ENCODE results near the gene RSPH10B2. TPM values are rescaled to one million over a fixed set of nuclear protein-coding genes. Genes with fewer than 3 reads are reported as not detected.
"Not testable (repeated sequence)": the region's sequence is repeated elsewhere in the genome, so short reads cannot be mapped to it uniquely, and the experiment has no call there.

RSPH10B2 gene
- total RNA-seq, 1 experiment from 2014 or later, result 0.45 TPM

DNA sequence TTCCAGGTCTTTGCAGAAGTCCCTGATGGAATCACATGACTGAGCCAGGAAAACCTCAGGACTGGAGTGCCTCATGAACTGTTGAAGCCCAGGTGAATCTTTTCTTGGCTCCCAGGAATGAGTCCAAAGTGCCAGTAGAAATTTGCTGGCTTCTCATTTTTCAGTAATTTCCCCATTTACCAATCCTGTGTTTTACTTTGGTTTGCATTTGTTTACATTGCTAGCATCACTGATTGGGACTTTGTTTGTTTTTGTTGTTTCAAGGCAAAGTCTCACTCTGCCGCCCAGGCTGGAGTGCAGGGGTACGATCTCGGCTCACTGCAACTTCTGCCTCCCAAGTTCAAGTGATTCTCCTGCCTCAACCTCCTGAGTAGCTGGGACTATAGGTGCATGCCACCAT lies 45.6 kb upstream of the RSPH10B2 start:
- no peaks in the 10 kb centered on the region for H3K4me1 ChIP-seq
- no TSS peak for BruUV-seq (replicated peaks)
- DNase-seq, result no peak
- peaks cover 7% of the 10 kb centered on the region for H3K36me3 ChIP-seq (ENCODE audit: control insufficient read depth, insufficient read depth, low read length)
- H3K4me3 Mint-ChIP-seq (ENCODE audit: unreplicated experiment), result no peak overlapping the region
- intact Hi-C loops (cut with micrococcal nuclease; ENCODE audit: unreplicated experiment), result no loop called here
- peaks cover 5% of the 10 kb centered on the region for H3K4me1 Mint-ChIP-seq (ENCODE audit: low read depth, unreplicated experiment)
- H3K4me3 ChIP-seq (ENCODE audit: low read depth, low read length), result no peak overlapping the region
- ChIA-PET POLR2A (no interaction called here), CTCF (no interaction called here)
- no peak overlapping the region for H3K27ac Mint-ChIP-seq (ENCODE audit: unreplicated experiment)
- H3K9me3 Mint-ChIP-seq (ENCODE audit: unreplicated experiment), result peaks cover 7% of the 10 kb centered on the region
- TF ChIP-seq, protein P1, sequence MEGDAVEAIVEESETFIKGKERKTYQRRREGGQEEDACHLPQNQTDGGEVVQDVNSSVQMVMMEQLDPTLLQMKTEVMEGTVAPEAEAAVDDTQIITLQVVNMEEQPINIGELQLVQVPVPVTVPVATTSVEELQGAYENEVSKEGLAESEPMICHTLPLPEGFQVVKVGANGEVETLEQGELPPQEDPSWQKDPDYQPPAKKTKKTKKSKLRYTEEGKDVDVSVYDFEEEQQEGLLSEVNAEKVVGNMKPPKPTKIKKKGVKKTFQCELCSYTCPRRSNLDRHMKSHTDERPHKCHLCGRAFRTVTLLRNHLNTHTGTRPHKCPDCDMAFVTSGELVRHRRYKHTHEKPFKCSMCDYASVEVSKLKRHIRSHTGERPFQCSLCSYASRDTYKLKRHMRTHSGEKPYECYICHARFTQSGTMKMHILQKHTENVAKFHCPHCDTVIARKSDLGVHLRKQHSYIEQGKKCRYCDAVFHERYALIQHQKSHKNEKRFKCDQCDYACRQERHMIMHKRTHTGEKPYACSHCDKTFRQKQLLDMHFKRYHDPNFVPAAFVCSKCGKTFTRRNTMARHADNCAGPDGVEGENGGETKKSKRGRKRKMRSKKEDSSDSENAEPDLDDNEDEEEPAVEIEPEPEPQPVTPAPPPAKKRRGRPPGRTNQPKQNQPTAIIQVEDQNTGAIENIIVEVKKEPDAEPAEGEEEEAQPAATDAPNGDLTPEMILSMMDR (IDR thresholded peaks at IDR 0.05; ENCODE audit: insufficient read depth in 1 of 2, low read depth in 1 of 2, low read length in 1 of 2, severe bottlenecking in 1 of 2, unreplicated experiment in 1 of 2), result no peak
- H3K9me3 ChIP-seq, result peaks cover 12% of the 10 kb centered on the region
- H3K36me3 Mint-ChIP-seq (ENCODE audit: insufficient read depth, unreplicated experiment), result peaks cover 17% of the 10 kb centered on the region
- H3K27me3 Mint-ChIP-seq (ENCODE audit: insufficient read depth, unreplicated experiment), result no peaks in the 10 kb centered on the region
- H3K27me3 ChIP-seq (replicated peaks; ENCODE audit: control insufficient read depth, insufficient read depth, low read length), result no peaks in the 10 kb centered on the region

DNA sequence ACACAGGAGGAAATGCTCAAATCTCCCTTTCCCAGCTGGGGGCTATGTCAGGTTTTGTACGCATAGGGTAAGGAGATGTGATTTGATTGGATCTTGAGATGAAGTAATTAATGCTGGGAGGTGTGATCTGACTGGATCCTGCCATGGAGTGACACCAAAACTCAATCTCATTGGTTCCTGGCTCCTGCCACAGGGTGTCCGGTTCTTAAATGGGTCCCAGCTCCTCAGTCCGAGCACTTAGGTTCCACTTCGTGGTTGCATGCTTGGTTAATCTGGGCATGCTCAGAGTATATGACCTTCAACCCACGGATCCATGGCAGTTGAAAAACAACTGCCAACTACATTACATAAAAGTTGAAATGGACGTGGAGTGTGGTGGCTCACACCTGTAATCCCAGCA lies 44.1 kb upstream of the RSPH10B2 start:
- intact Hi-C loops (cut with micrococcal nuclease; ENCODE audit: unreplicated experiment), result no loop called here
- no peaks in the 10 kb centered on the region for H3K27me3 Mint-ChIP-seq (ENCODE audit: insufficient read depth, unreplicated experiment)
- CTCF ChIA-PET, result no interaction called here

DNA sequence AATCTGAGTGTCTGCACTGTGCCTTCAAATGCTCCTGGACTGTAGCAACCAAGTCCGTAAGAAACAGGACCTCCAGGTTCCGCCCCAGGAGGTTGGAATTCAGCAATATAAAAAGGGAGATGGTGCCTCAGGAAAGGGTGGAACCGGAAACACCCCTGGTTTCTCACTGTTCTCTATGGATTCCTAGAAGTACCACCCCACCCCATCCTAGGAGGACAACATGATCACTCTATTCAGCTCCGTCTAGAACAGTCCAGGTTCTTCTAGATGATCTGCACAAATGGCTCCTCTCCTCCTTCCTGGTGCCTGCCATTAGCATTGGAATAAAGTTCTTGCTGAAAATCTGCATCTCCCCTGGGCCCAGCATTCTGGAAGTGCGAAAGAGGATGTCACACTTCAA lies 39.5 kb upstream of the RSPH10B2 start:
- no TSS peak for BruUV-seq (replicated peaks)
- Histone ChIP-seq H3K4me1 (no peaks in the 10 kb centered on the region), H3K9me3 (no peaks in the 10 kb centered on the region), H3K36me3 (ENCODE audit: control insufficient read depth, insufficient read depth, low read length) (no peaks in the 10 kb centered on the region), H3K4me3 (ENCODE audit: low read depth, low read length) (no peak overlapping the region), H3K27me3 (replicated peaks; ENCODE audit: control insufficient read depth, insufficient read depth, low read length) (no peaks in the 10 kb centered on the region)
- ChIA-PET CTCF (no interaction called here), POLR2A (no interaction called here)
- TF ChIP-seq, protein P1 (IDR thresholded peaks at IDR 0.05; ENCODE audit: insufficient read depth in 1 of 2, low read depth in 1 of 2, low read length in 1 of 2, severe bottlenecking in 1 of 2, unreplicated experiment in 1 of 2), result no peak
- DNase-seq, result no peak
- H3K9me3 Mint-ChIP-seq (ENCODE audit: unreplicated experiment), result no peaks in the 10 kb centered on the region
- no peaks in the 10 kb centered on the region for H3K36me3 Mint-ChIP-seq (ENCODE audit: insufficient read depth, unreplicated experiment)
- H3K27me3 Mint-ChIP-seq (ENCODE audit: insufficient read depth, unreplicated experiment), result peaks cover 11% of the 10 kb centered on the region
- intact Hi-C loops (cut with micrococcal nuclease; ENCODE audit: unreplicated experiment), result no loop called here
- H3K4me3 Mint-ChIP-seq (ENCODE audit: unreplicated experiment), result no peak overlapping the region
- H3K4me1 Mint-ChIP-seq (ENCODE audit: low read depth, unreplicated experiment), result no peaks in the 10 kb centered on the region
- no peak overlapping the region for H3K27ac Mint-ChIP-seq (ENCODE audit: unreplicated experiment)

More for the DNA sequence above, 44.1 kb upstream of the RSPH10B2 start:
- no peaks in the 10 kb centered on the region for H3K4me1 ChIP-seq
- no peaks in the 10 kb centered on the region for H3K27me3 ChIP-seq (replicated peaks; ENCODE audit: control insufficient read depth, insufficient read depth, low read length)
- Mint-ChIP-seq H3K4me3 (ENCODE audit: unreplicated experiment) (no peak overlapping the region), H3K36me3 (ENCODE audit: insufficient read depth, unreplicated experiment) (peaks cover 17% of the 10 kb centered on the region), H3K4me1 (ENCODE audit: low read depth, unreplicated experiment) (no peaks in the 10 kb centered on the region), H3K9me3 (ENCODE audit: unreplicated experiment) (no peaks in the 10 kb centered on the region), H3K27ac (ENCODE audit: unreplicated experiment) (no peak overlapping the region)
- peak in 1 of 2 experiments; percentile 25 for DNase-seq
- BruUV-seq (replicated peaks), result no TSS peak
- H3K4me3 ChIP-seq (ENCODE audit: low read depth, low read length), result no peak overlapping the region
- no peaks in the 10 kb centered on the region for H3K36me3 ChIP-seq (ENCODE audit: control insufficient read depth, insufficient read depth, low read length)
- POLR2A ChIA-PET, result no interaction called here
- peaks cover 6% of the 10 kb centered on the region; the same call in 1 of the 2 replicates for H3K9me3 ChIP-seq
- TF ChIP-seq, protein P1 (IDR thresholded peaks at IDR 0.05; ENCODE audit: insufficient read depth in 1 of 2, low read depth in 1 of 2, low read length in 1 of 2, severe bottlenecking in 1 of 2, unreplicated experiment in 1 of 2), result no peak

DNA sequence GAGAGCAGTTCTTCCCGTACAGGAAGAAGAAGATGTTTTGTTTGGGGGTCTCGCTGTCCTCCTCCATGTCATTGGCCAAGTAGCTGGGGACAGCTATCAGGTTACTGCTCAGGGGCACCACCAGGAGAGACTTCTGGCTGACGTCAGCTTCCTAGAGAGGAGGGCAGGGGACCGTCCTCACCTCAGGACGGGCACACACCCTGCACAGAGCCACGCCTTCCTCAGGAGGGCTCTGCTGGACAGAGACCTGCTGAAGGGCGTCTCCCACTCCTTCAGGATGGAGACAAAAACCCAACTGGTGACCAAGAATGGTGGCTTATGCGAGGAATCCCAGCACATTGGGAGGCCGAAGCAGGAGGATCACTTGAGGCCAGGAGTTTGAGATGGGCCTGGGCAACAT lies 38.0 kb upstream of the RSPH10B2 start:
- H3K9me3 ChIP-seq; intact Hi-C loops (cut with micrococcal nuclease; ENCODE audit: unreplicated experiment); H3K27me3 ChIP-seq (replicated peaks; ENCODE audit: control insufficient read depth, insufficient read depth, low read length); DNase-seq; BruUV-seq (replicated peaks); CTCF ChIA-PET; H3K27ac Mint-ChIP-seq (ENCODE audit: unreplicated experiment); H3K4me3 Mint-ChIP-seq (ENCODE audit: unreplicated experiment); H3K4me3 ChIP-seq (ENCODE audit: low read depth, low read length); POLR2A ChIA-PET; H3K4me1 ChIP-seq; H3K36me3 Mint-ChIP-seq (ENCODE audit: insufficient read depth, unreplicated experiment); H3K4me1 Mint-ChIP-seq (ENCODE audit: low read depth, unreplicated experiment); H3K36me3 ChIP-seq (ENCODE audit: control insufficient read depth, insufficient read depth, low read length); H3K9me3 Mint-ChIP-seq (ENCODE audit: unreplicated experiment): not testable (repeated sequence)
- H3K27me3 Mint-ChIP-seq (ENCODE audit: insufficient read depth, unreplicated experiment), result peaks cover 13% of the 10 kb centered on the region

Data from Caco-2 (cell line).